Nephron progenitor cell (in vitro differentiated cells): Measurements from ENCODE around the gene HIP1.

Experiments used
- DNase-seq: peaks from one replicate; pipeline ENCODE4 v3.0.0; 2021
- H3K27ac Mint-ChIP-seq: 2 replicates; pipeline ENCODE4 v1.8.0; 2021; ENCODE audit warnings: mild to moderate bottlenecking, moderate library complexity, mixed read lengths
- H3K27me3 Mint-ChIP-seq: 2 replicates; pipeline ENCODE4 v1.8.0; 2021; ENCODE audit warnings: mild to moderate bottlenecking, low read depth, mixed read lengths; ENCODE audit not compliant: poor library complexity
- H3K36me3 Mint-ChIP-seq: 2 replicates; pipeline ENCODE4 v1.8.0; 2021; ENCODE audit warnings: low read depth, mixed read lengths
- H3K4me1 Mint-ChIP-seq: 2 replicates; pipeline ENCODE4 v1.8.0; 2021; ENCODE audit warnings: mixed read lengths
- H3K4me3 Mint-ChIP-seq: 2 replicates; pipeline ENCODE4 v1.8.0; 2021; ENCODE audit warnings: mild to moderate bottlenecking, moderate library complexity, mixed read lengths
- H3K9me3 Mint-ChIP-seq: 2 replicates; pipeline ENCODE4 v1.8.0; 2021; ENCODE audit warnings: mild to moderate bottlenecking, moderate library complexity, mixed read lengths
- CTCF ChIP-seq: fragments of 200-600 bp; sonication (generic); IDR thresholded peaks from 2 replicates; pipeline ENCODE4 v1.5.0; 2021; ENCODE audit warnings: antibody characterized with exemption

The HIP1 gene

GRCh38 chr7:75630549-75630948 is 108.2 kb downstream of the HIP1 start:
- Mint-ChIP-seq H3K4me3 (no peak overlapping the region), H3K4me1 (peaks cover 21% of the 10 kb centered on the region), H3K9me3 (peaks cover 40% of the 10 kb centered on the region), H3K27me3 (peaks cover 3% of the 10 kb centered on the region), H3K27ac (no peak overlapping the region), H3K36me3 (peaks cover 90% of the 10 kb centered on the region)
- no peak for DNase-seq
- no peak for TF ChIP-seq CTCF

- Mint-ChIP-seq H3K36me3 (peaks cover 86% of the 10 kb centered on the region), H3K9me3 (peaks cover 45% of the 10 kb centered on the region), H3K4me1 (peaks cover 11% of the 10 kb centered on the region), H3K4me3 (no peak overlapping the region), H3K27ac (peak overlapping the region; percentile 49), H3K27me3 (no peaks in the 10 kb centered on the region)
- TF ChIP-seq CTCF = no peak
- DNase-seq = no peak
Measured at GRCh38 chr7:75629044-75629443, 109.7 kb downstream of the HIP1 start.

- H3K27me3 Mint-ChIP-seq = peaks cover 3% of the 10 kb centered on the region
- H3K4me3 Mint-ChIP-seq = no peak overlapping the region
- H3K9me3 Mint-ChIP-seq = peaks cover 45% of the 10 kb centered on the region
- peaks cover 88% of the 10 kb centered on the region for H3K36me3 Mint-ChIP-seq
- no peak overlapping the region for H3K27ac Mint-ChIP-seq
- H3K4me1 Mint-ChIP-seq = peaks cover 13% of the 10 kb centered on the region
- no peak for DNase-seq
- TF ChIP-seq CTCF = no peak
Measured at GRCh38 chr7:75628055-75628454, 110.7 kb downstream of the HIP1 start.

- Mint-ChIP-seq H3K9me3 (peaks cover 45% of the 10 kb centered on the region), H3K27me3 (peaks cover 3% of the 10 kb centered on the region), H3K36me3 (peaks cover 87% of the 10 kb centered on the region), H3K27ac (no peak overlapping the region), H3K4me1 (peaks cover 11% of the 10 kb centered on the region), H3K4me3 (no peak overlapping the region)
- no peak for DNase-seq
- TF ChIP-seq CTCF = no peak
Measured at GRCh38 chr7:75626954-75627353, 111.8 kb downstream of the HIP1 start.

GRCh38 chr7:75625868-75626267 is 112.9 kb downstream of the HIP1 start:
- Mint-ChIP-seq H3K9me3 (peaks cover 45% of the 10 kb centered on the region), H3K36me3 (peaks cover 88% of the 10 kb centered on the region), H3K27ac (no peak overlapping the region), H3K4me3 (no peak overlapping the region), H3K27me3 (peaks cover 6% of the 10 kb centered on the region), H3K4me1 (peaks cover 5% of the 10 kb centered on the region)
- no peak for TF ChIP-seq CTCF
- DNase-seq = no peak

GRCh38 chr7:75624134-75624832 is 114.5 kb downstream of the HIP1 start:
- Mint-ChIP-seq H3K27ac (peak overlapping the region; percentile 68), H3K27me3 (peaks cover 6% of the 10 kb centered on the region), H3K36me3 (peaks cover 77% of the 10 kb centered on the region), H3K9me3 (peaks cover 39% of the 10 kb centered on the region), H3K4me3 (no peak overlapping the region), H3K4me1 (peaks cover 10% of the 10 kb centered on the region)
- TF ChIP-seq CTCF = no peak
- no peak for DNase-seq
